Testis (tissue), 2 donors: ENCODE results near the gene CD300E.

ENCODE experiments used
- POLR2A ChIP-seq: fragments of 450-650 bp; IDR thresholded peaks from one replicate; pipeline ENCODE4 v1.6.1; 2017; ENCODE audit warnings: antibody characterized with exemption, mild to moderate bottlenecking, moderate library complexity
- TF ChIP-seq, protein P1 (sequence below), 3 experiments: fragments of 450-650 bp in 2 of 3; fragments of 200-600 bp in 1 of 3; sonication (generic) in 1 of 3; IDR thresholded peaks; one replicate each; pipeline ENCODE4 v1.5.1; 2016 to 2019; ENCODE audit warnings: antibody characterized with exemption in 3 of 3, mild to moderate bottlenecking in 2 of 3, moderate library complexity in 1 of 3

DNA sequence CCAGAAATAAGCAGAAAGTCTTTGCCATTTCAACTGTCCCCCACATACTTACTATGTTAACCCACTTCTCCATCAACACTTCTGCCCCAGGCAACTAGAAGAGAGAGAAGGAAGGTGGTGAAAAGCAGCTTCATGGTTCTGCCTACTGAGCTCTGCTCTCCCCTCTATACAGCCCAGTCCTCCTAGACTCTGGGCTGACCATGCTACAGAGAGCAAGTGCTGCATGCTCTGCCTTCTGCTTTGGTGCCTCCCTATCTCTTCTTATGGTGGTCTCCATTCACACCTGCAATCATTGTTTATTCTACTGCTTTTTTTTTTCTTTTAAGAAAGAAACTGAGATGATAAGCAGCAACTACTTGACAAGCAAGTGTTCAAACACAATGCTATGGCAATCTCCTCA lies 20.3 kb upstream of the CD300E start:
- TF ChIP-seq, protein P1, sequence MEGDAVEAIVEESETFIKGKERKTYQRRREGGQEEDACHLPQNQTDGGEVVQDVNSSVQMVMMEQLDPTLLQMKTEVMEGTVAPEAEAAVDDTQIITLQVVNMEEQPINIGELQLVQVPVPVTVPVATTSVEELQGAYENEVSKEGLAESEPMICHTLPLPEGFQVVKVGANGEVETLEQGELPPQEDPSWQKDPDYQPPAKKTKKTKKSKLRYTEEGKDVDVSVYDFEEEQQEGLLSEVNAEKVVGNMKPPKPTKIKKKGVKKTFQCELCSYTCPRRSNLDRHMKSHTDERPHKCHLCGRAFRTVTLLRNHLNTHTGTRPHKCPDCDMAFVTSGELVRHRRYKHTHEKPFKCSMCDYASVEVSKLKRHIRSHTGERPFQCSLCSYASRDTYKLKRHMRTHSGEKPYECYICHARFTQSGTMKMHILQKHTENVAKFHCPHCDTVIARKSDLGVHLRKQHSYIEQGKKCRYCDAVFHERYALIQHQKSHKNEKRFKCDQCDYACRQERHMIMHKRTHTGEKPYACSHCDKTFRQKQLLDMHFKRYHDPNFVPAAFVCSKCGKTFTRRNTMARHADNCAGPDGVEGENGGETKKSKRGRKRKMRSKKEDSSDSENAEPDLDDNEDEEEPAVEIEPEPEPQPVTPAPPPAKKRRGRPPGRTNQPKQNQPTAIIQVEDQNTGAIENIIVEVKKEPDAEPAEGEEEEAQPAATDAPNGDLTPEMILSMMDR (IDR thresholded peaks at IDR 0.05) = no peak
- TF ChIP-seq POLR2A = no peak
